Ovary (tissue), 3 donors: Measurements from ENCODE around the gene WDR6.

ENCODE experiments used
- POLR2A ChIP-seq: fragments of 450-650 bp; IDR thresholded peaks from one replicate; pipeline ENCODE4 v1.6.1; 2017; ENCODE audit warnings: antibody characterized with exemption, mild to moderate bottlenecking, moderate library complexity
- TF ChIP-seq, protein P1 (sequence below), 3 donors: fragments of 450-650 bp in 2 of 3; fragments of 200-600 bp in 1 of 3; IDR thresholded peaks; one replicate each; pipeline versions ENCODE4 v1.5.1 to v1.8.0; 2016 to 2022; ENCODE audit warnings: antibody characterized with exemption in 3 of 3, mild to moderate bottlenecking in 1 of 3
- donor health status: DM: no; HTN: no; CAD: no.

DNA sequence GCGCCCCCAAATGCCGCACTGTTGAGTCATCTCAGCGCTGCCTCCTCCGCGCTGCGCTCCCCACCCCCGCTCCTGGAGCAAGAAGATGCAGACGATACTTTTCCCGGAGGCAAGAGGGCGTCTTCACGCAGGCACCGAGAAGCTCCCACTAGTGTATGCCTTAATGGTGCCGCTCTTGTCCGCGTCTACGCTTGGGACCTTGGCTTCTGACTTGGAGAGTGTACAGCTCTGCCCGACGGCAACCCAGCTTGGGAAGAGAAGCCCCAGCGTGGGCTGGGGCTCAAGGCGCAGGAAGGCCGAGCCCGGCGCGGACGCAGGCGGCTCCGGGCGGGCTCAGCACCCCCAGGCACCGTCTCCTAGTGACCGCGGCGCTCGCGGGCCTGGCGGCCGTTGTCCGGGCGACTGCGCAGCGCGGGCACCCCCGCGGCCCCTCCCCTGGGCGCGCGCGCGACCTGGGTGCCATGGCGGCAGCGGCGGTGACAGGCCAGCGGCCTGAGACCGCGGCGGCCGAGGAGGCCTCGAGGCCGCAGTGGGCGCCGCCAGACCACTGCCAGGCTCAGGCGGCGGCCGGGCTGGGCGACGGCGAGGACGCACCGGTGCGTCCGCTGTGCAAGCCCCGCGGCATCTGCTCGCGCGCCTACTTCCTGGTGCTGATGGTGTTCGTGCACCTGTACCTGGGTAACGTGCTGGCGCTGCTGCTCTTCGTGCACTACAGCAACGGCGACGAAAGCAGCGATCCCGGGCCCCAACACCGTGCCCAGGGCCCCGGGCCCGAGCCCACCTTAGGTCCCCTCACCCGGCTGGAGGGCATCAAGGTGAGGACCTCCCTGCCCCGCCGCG is 17.2 kb upstream of the WDR6 start, which contains the start of gene P4HTM:
- TF ChIP-seq, protein P1, sequence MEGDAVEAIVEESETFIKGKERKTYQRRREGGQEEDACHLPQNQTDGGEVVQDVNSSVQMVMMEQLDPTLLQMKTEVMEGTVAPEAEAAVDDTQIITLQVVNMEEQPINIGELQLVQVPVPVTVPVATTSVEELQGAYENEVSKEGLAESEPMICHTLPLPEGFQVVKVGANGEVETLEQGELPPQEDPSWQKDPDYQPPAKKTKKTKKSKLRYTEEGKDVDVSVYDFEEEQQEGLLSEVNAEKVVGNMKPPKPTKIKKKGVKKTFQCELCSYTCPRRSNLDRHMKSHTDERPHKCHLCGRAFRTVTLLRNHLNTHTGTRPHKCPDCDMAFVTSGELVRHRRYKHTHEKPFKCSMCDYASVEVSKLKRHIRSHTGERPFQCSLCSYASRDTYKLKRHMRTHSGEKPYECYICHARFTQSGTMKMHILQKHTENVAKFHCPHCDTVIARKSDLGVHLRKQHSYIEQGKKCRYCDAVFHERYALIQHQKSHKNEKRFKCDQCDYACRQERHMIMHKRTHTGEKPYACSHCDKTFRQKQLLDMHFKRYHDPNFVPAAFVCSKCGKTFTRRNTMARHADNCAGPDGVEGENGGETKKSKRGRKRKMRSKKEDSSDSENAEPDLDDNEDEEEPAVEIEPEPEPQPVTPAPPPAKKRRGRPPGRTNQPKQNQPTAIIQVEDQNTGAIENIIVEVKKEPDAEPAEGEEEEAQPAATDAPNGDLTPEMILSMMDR (IDR thresholded peaks at IDR 0.05) = peak; percentile 16 to 73 (median 63)
- peak; percentile 74 for TF ChIP-seq POLR2A
